HUDEP-2 (cell line): ENCODE data around the gene LSR.

Source experiments
- DNase-seq, 76 experiments: peaks; one replicate each; lab custom pipeline; 2025; ENCODE audit not compliant: unreplicated experiment in 76 of 76; lab: John Stamatoyannopoulos, UW

The LSR gene

GRCh38 chr19:35314031-35314430, 65.2 kb downstream of the LSR start:
- DNase-seq: no peak

GRCh38 chr19:35314858-35315470, 66.2 kb downstream of the LSR start:
- DNase-seq: no peak

- DNase-seq: no peak
Measured at GRCh38 chr19:35315883-35316282, 67.1 kb downstream of the LSR start.

GRCh38 chr19:35316560-35316959, 67.8 kb downstream of the LSR start:
- DNase-seq: no peak
